D721Med (cell line): ENCODE measurements around the gene NOD2.

Source experiments
- DNase-seq: peaks from one replicate; pipeline ENCODE4 v3.0.0; 2011; ENCODE audit warnings: low spot score; ENCODE audit not compliant: insufficient read length
- FAIRE-seq: peaks from 2 replicates; lab custom pipeline; 2011; peaks lifted over from hg19 to GRCh38; lab: Jason Lieb, UNC
- TF ChIP-seq, protein P1 (sequence below): IDR thresholded peaks from 2 replicates; pipeline ENCODE4 v1.5.1; 2012; ENCODE audit warnings: mild to moderate bottlenecking, control low read depth; ENCODE audit not compliant: insufficient read depth; ENCODE audit errors: missing control alignments

NOD2 gene

DNA sequence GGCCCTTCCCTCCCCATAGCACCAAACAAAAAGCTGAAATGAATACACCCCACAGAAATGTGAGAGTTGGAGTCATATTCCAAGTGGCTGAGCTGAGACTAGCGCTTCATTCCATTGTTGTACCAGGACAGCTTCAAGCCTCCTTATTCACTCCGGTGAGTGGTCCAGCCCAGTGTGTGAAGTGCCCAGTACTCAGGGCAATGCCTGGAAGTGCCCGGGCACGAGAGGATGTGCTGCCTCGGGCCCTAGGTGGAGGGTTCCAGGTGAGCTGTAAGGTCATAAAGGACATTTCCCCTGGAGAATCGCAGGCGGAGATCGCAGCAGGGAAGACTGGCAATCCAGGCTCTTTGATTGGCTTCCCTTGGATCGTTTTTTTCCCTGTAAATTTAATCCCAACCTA, 43.0 kb downstream of the NOD2 start:
- DNase-seq (no peak), FAIRE-seq (no peak)
- TF ChIP-seq, protein P1, sequence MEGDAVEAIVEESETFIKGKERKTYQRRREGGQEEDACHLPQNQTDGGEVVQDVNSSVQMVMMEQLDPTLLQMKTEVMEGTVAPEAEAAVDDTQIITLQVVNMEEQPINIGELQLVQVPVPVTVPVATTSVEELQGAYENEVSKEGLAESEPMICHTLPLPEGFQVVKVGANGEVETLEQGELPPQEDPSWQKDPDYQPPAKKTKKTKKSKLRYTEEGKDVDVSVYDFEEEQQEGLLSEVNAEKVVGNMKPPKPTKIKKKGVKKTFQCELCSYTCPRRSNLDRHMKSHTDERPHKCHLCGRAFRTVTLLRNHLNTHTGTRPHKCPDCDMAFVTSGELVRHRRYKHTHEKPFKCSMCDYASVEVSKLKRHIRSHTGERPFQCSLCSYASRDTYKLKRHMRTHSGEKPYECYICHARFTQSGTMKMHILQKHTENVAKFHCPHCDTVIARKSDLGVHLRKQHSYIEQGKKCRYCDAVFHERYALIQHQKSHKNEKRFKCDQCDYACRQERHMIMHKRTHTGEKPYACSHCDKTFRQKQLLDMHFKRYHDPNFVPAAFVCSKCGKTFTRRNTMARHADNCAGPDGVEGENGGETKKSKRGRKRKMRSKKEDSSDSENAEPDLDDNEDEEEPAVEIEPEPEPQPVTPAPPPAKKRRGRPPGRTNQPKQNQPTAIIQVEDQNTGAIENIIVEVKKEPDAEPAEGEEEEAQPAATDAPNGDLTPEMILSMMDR, result no peak

DNA sequence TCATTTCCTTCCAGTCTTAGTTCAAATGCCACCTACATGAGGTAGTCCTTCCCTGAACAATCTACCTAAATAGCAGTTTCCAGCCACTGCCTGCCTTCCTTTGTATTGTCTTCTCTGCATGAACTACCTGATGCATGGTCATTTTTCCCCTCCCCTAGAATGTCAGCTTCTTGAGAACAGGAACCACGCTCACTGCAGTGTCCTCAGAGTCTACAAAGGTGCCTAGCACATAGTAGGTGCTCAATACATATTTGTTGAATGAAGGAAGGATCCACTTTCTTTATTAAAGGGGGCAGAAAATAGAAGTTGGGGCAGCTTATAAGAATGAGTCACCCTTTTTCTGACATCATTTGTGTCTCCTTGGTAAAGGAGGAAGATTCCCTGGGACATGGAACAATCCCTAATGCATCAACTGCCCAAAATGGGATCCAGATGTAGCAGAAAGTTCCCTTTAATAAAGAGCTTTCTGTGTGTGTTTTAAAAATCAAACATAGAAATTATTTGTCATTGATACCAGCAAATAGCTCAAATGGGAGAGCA, 44.1 kb downstream of the NOD2 start:
- no peak for FAIRE-seq
- DNase-seq, result no peak
- TF ChIP-seq, protein P1, result no peak

DNA sequence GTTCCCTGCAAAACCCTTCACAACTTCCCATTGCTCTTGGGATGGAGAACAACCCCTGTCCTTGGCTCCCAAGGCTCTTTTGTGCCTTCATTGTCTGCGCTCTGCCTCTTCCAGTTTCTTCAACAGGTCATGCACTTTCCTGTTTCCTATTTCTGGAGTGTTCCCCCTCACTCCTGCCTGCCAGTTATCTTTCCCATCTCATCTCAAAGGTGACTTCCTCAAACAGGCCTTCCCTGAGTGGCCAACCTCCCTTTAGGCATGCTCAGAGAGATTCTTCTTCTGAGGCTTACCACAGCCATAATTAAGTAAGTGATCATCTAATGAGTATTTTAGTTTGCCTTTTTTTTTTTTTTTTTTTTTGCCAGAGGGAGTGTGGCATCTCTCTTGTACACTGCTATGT, 45.6 kb downstream of the NOD2 start:
- FAIRE-seq, result no peak
- TF ChIP-seq, protein P1, result no peak
- DNase-seq, result no peak

DNA sequence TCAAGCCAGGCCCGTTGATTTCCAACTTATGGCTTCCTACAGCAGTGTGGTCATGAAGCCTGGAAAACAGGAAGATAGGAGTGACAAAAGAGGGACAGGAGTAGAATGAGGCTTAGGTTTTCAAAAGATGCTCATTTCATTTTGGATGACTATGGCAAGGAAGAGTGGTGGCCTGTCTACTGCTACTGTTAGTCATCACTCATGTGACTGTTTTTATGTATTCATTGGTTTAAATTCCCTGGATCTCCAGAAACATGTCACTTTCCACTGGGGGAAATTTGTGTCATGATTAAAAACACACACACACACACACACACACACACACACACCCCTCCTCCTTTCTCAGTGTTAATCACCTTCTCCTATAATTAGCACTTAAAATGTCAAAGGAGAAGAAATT, 47.3 kb downstream of the NOD2 start:
- FAIRE-seq, result no peak
- TF ChIP-seq, protein P1, result no peak
- no peak for DNase-seq

DNA sequence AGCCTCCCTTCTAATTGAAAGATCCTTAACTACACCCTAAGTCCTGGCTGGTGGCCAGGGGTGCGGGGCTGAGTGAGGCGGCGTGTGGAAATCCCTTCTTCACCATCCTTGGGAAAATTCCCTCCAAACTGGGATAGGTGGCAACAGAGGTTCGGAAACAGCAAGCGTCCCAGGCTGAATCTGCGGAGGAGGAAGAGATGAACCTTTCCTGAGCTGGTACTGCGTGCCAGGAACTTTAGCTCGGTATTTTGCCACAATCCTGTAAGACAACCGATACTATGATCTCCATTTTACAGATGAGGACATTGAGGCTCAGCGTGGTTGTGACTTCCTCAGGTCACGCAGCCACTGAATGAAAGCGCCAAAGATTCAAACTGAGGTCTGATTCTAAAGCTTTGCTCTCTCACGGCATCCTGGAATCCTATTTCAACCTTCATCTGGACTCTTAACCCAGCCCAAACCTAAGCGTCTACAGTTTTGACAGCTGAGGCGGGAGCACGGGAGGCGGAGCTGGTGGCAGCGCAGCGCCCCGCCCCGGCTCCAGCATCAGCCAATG, 47.9 kb downstream of the NOD2 start:
- TF ChIP-seq, protein P1, result no peak
- no peak for DNase-seq
- FAIRE-seq, result no peak

DNA sequence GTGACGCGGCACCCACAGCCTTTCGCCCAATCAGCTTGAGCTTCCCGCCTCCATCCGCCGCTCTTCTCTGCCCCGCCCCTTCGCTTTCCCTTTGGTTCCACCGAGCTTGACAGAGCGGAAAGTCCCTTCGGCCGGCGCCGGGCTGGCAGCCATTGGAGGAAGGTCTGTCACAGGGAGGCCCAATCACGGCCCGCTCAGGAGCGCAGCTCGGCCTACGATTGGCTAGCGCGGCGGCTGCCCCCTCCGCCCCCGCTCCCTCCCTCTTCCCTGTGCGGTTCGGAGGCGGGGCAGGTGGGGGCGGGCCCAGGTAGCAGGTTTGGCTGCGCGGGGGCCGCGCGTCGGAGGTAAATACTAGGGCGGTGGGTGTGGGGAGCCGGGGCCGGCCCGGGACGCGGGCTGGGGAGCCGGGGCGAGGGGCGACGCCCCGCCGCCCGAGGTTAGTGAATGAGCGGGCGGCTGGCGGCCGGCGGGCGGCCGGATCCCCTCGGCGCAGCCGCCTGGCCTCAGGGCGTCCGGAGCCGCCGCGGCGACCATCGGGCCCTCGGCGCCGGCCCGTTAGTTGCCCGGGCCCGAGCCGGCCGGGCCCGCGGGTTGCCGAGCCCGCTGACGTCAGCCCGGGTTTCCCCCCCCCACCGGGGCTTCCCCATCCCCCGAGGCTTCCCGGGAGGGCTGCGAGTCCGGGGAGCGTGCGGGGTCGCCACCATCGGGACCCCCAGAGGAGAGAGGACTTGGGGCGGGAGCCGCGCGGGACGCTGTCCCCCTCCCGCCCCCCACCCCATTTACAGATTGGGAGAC, 48.6 kb downstream of the NOD2 start, which contains the start of gene CYLD:
CYLD (plus strand) TSS at position 306 of the 795 bp plus-strand sequence. CDS start 7,613 bp downstream, outside the sequence.
- DNase-seq, result peak; percentile 73
- TF ChIP-seq, protein P1, result no peak
- no peak for FAIRE-seq
